SK-N-SH (cell line): ENCODE data around the gene SAG. TPM values are rescaled to one million over a fixed set of nuclear protein-coding genes. Genes with fewer than 3 reads are reported as not detected.

Experiments
- CTCF ChIA-PET: fragments of 300-600, 350-600 bp; formaldehyde crosslinking; extraction: SDS; loops from one replicate; lab custom pipeline; 2021; lab: Yijun Ruan, JAX
- POLR2A ChIA-PET: fragments of 350-600 bp; sonication (Branson Sonifier 250); formaldehyde crosslinking; extraction: SDS; loops from one replicate; lab custom pipeline; 2020; ENCODE audit warnings: antibody characterized with exemption, inconsistent platforms; lab: Yijun Ruan, JAX
- DNase-seq: peaks from one replicate; pipeline ENCODE4 v3.0.0; 2012
- H2AFZ ChIP-seq: fragments of 200-600 bp; sonication (generic); 2 replicates; pipeline ENCODE4 v1.8.1; 2016; ENCODE audit warnings: antibody characterized with exemption, mild to moderate bottlenecking, low read depth
- H3F3A ChIP-seq: fragments of 200-600 bp; sonication (generic); replicated peaks from 2 replicates; pipeline ENCODE3; 2016; ENCODE audit warnings: antibody characterized with exemption, mild to moderate bottlenecking; ENCODE audit not compliant: insufficient read depth
- H3K27ac ChIP-seq, 2 experiments: fragments of 200-500 bp in 1 of 2; fragments of 200-600 bp in 1 of 2; sonication (Bioruptor generic) in 1 of 2; sonication (generic), shearing (Covaris generic) in 1 of 2; 2 replicates each; pipeline versions ENCODE4 v1.5.1 to v1.6.1; 2014 to 2016; ENCODE audit warnings: low read depth in 2 of 2, inconsistent platforms in 1 of 2, low read length in 1 of 2, mild to moderate bottlenecking in 1 of 2, mixed read lengths in 1 of 2
- H3K27me3 ChIP-seq: fragments of 200-600 bp; sonication (generic), shearing (Covaris generic); 2 replicates; pipeline ENCODE4 v1.6.1; 2016; ENCODE audit warnings: mixed run types; ENCODE audit not compliant: insufficient read depth
- H3K36me3 ChIP-seq, 2 experiments: fragments of 200-500 bp in 1 of 2; fragments of 200-600 bp in 1 of 2; sonication (Bioruptor generic) in 1 of 2; sonication (generic) in 1 of 2; replicated peaks in 1 of 2; 2 replicates each; pipeline versions ENCODE3 to v1.5.1; 2014 to 2016; ENCODE audit warnings: low read length in 1 of 2, mild to moderate bottlenecking in 1 of 2; ENCODE audit not compliant: insufficient read depth in 2 of 2, control insufficient read depth in 1 of 2
- H3K4me1 ChIP-seq, 2 experiments: fragments of 200-500 bp in 1 of 2; fragments of 200-600 bp in 1 of 2; sonication (Bioruptor generic) in 1 of 2; sonication (generic), shearing (Covaris generic) in 1 of 2; 2 replicates each; pipeline versions ENCODE4 v1.5.1 to v1.6.1; 2014 to 2016; ENCODE audit warnings: low read depth in 1 of 2, low read length in 1 of 2, mixed run types in 1 of 2; ENCODE audit not compliant: insufficient read depth in 2 of 2, control insufficient read depth in 1 of 2
- H3K4me2 ChIP-seq: fragments of 200-600 bp; sonication (generic), shearing (Covaris generic); 2 replicates; pipeline ENCODE4 v1.6.1; 2017; ENCODE audit warnings: mixed run types
- H3K4me3 ChIP-seq, 2 experiments: fragments of 200-500 bp in 1 of 2; fragments of 200-600 bp in 1 of 2; sonication (Bioruptor generic) in 1 of 2; sonication (generic), shearing (Covaris generic) in 1 of 2; 2 replicates each; pipeline versions ENCODE4 v1.5.1 to v1.8.1; 2014 to 2016; ENCODE audit warnings: low read depth in 2 of 2, inconsistent platforms in 1 of 2, low read length in 1 of 2, mild to moderate bottlenecking in 1 of 2, mixed read lengths in 1 of 2, moderate library complexity in 1 of 2
- H3K79me2 ChIP-seq: fragments of 200-600 bp; sonication (generic); 2 replicates; pipeline ENCODE4 v1.8.1; 2017; ENCODE audit warnings: mild to moderate bottlenecking; ENCODE audit not compliant: insufficient read depth
- H3K9ac ChIP-seq: fragments of 200-600 bp; sonication (generic); 2 replicates; pipeline ENCODE4 v1.6.1; 2017; ENCODE audit warnings: mixed run types
- H3K9me2 ChIP-seq: fragments of 200-600 bp; sonication (generic); 2 replicates; pipeline ENCODE4 v1.6.1; 2017; ENCODE audit warnings: mixed run types
- H3K9me3 ChIP-seq: fragments of 200-600 bp; sonication (generic); 2 replicates; pipeline ENCODE4 v1.6.1; 2017; ENCODE audit warnings: mixed run types, mild to moderate bottlenecking, moderate library complexity
- H4K20me1 ChIP-seq: fragments of 200-600 bp; sonication (generic); 2 replicates; pipeline ENCODE4 v1.6.1; 2017; ENCODE audit warnings: mild to moderate bottlenecking, mixed run types; ENCODE audit not compliant: insufficient read depth
- CHD2 ChIP-seq: fragments of 150-350 bp; IDR thresholded peaks from 2 replicates; pipeline ENCODE4 v1.6.1; 2018; ENCODE audit warnings: low read length; ENCODE audit not compliant: partially characterized antibody
- ELF1 ChIP-seq: IDR thresholded peaks from 2 replicates; pipeline ENCODE4 v1.4.0; 2012
- JUND ChIP-seq: IDR thresholded peaks from 2 replicates; pipeline ENCODE4 v1.4.0; 2012
- NRF1 ChIP-seq: IDR thresholded peaks from 2 replicates; pipeline ENCODE4 v1.6.1; 2012; ENCODE audit warnings: low read depth, mild to moderate bottlenecking, low read length
- POLR2AphosphoS5 ChIP-seq: IDR thresholded peaks from 2 replicates; pipeline ENCODE4 v1.6.1; 2012; ENCODE audit warnings: low read depth, low read length
- RCOR1 ChIP-seq: fragments of 150-350 bp; IDR thresholded peaks from 2 replicates; pipeline ENCODE4 v1.6.1; 2017; ENCODE audit warnings: antibody characterized with exemption, low read length
- RFX5 ChIP-seq: IDR thresholded peaks from 2 replicates; pipeline ENCODE4 v1.6.1; 2012; ENCODE audit warnings: mild to moderate bottlenecking, improper control_type of control experiment, low read length
- SIN3A ChIP-seq: IDR thresholded peaks from 2 replicates; pipeline ENCODE4 v1.6.1; 2012; ENCODE audit warnings: low read depth, mild to moderate bottlenecking, low read length, moderate library complexity, borderline replicate concordance
- SMC3 ChIP-seq: IDR thresholded peaks from 2 replicates; pipeline ENCODE4 v1.6.1; 2012; ENCODE audit warnings: low read depth, low read length, improper control_type of control experiment
- TEAD4 ChIP-seq: IDR thresholded peaks from 2 replicates; pipeline ENCODE4 v1.4.0; 2012; ENCODE audit warnings: mild to moderate bottlenecking, borderline replicate concordance; ENCODE audit not compliant: insufficient read depth
- WGBS: methylation state at CpG from one replicate; pipeline ENCODE4 v1.1.6; 2017; ENCODE audit warnings: low lambda C conversion rate; 5-methylcytosine and 5-hydroxymethylcytosine counted together
- polyA plus RNA-seq, 3 experiments: library from polyadenylated mRNA; depleted of rRNA; stranded (reverse); fragments of >200 nt; gene quantifications; 2 replicates each; pipeline ENCODE4 v1.2.3, GENCODE V29; 2012
- TF ChIP-seq, protein P1 (sequence below): IDR thresholded peaks from 2 replicates; pipeline ENCODE4 v1.4.0; 2012; ENCODE audit warnings: low read depth, borderline replicate concordance
- TF ChIP-seq, protein P2 (sequence below): fragments of 150-350 bp; IDR thresholded peaks from 2 replicates; pipeline ENCODE4 v1.6.1; 2016; ENCODE audit warnings: mild to moderate bottlenecking, low read depth, low read length
- TF ChIP-seq, protein P3 (sequence below): fragments of 150-350 bp; IDR thresholded peaks from 2 replicates; pipeline ENCODE4 v1.6.1; 2017; ENCODE audit warnings: antibody characterized with exemption, low read length, low read depth, borderline replicate concordance
- TF ChIP-seq, protein P4 (sequence below): IDR thresholded peaks from 2 replicates; pipeline ENCODE4 v1.4.0; 2012; ENCODE audit warnings: low read depth
- TF ChIP-seq, protein P5 (sequence below): fragments of 200-600 bp; sonication (generic); IDR thresholded peaks from 2 replicates; pipeline ENCODE4 v1.6.1; 2017; ENCODE audit warnings: antibody characterized with exemption, mild to moderate bottlenecking, moderate library complexity

The SAG gene
- polyA plus RNA-seq, 1 of the 3 experiments (the other 2 are of a cell fraction), result not detected

DNA sequence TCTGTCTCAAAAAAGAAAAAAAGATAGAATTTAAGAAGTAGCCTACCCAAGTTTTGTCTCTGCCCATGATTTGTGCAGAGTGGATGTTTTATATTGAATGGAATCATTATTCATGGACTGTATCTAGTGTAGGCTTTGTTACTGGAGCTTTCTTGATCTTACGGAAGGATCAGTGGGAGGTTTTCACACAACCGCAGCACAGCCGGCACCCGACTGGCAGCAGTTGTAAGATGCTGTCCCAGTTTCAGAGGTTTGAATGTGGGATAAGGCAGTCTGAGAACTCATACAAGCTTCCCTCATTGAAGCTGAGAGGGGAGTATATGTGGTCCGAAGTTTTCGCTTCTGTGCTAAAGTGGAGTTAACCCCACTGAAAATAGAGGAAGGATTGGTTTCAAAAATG, 19.7 kb upstream of the SAG start (continued):
- TF ChIP-seq, protein P1, sequence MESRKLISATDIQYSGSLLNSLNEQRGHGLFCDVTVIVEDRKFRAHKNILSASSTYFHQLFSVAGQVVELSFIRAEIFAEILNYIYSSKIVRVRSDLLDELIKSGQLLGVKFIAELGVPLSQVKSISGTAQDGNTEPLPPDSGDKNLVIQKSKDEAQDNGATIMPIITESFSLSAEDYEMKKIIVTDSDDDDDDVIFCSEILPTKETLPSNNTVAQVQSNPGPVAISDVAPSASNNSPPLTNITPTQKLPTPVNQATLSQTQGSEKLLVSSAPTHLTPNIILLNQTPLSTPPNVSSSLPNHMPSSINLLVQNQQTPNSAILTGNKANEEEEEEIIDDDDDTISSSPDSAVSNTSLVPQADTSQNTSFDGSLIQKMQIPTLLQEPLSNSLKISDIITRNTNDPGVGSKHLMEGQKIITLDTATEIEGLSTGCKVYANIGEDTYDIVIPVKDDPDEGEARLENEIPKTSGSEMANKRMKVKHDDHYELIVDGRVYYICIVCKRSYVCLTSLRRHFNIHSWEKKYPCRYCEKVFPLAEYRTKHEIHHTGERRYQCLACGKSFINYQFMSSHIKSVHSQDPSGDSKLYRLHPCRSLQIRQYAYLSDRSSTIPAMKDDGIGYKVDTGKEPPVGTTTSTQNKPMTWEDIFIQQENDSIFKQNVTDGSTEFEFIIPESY, result no peak
- TF ChIP-seq RFX5 (no peak), NRF1 (no peak), SIN3A (no peak), POLR2AphosphoS5 (no peak), RCOR1 (no peak), JUND (no peak), ELF1 (no peak)
- TF ChIP-seq, protein P2, sequence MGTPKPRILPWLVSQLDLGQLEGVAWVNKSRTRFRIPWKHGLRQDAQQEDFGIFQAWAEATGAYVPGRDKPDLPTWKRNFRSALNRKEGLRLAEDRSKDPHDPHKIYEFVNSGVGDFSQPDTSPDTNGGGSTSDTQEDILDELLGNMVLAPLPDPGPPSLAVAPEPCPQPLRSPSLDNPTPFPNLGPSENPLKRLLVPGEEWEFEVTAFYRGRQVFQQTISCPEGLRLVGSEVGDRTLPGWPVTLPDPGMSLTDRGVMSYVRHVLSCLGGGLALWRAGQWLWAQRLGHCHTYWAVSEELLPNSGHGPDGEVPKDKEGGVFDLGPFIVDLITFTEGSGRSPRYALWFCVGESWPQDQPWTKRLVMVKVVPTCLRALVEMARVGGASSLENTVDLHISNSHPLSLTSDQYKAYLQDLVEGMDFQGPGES, result no peak
- TF ChIP-seq, protein P3, sequence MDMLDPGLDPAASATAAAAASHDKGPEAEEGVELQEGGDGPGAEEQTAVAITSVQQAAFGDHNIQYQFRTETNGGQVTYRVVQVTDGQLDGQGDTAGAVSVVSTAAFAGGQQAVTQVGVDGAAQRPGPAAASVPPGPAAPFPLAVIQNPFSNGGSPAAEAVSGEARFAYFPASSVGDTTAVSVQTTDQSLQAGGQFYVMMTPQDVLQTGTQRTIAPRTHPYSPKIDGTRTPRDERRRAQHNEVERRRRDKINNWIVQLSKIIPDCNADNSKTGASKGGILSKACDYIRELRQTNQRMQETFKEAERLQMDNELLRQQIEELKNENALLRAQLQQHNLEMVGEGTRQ, result no peak

DNA sequence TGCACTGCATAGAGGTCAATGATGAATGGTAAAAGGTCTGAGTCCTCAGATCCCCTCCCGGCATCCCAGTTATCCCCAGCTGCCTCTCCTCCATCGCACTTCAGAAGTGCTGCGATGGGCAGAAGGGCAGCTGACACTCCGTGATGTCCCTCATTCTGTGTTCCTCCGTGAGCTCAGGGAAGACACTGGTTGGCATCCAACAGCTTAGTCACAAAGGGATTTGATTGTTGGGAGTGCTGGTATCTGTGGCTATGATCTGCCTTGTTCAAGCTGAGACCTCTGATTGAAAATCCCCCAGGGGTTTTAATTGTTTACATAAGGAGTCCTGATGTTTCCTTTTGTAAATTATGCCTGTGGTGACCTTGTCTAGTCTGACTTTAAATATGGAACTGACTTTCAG, 19.0 kb upstream of the SAG start:
- no peak overlapping the region for H2AFZ ChIP-seq
- no peaks in the 10 kb centered on the region for H3K27me3 ChIP-seq
- no peak for DNase-seq
- ChIA-PET CTCF (interaction anchor here (1.0 to 1.5 kb wide), 2 partner anchors 9 to 65 kb away, joined by 3 read pairs; partner anchors contain the start of gene DGKD), POLR2A (no interaction called here)
- WGBS, result 84% methylated on average over 5 of the region's 5 CpGs
- H3K4me3 ChIP-seq, result no peak overlapping the region
- no peak overlapping the region for H3K27ac ChIP-seq
- no peaks in the 10 kb centered on the region for H3K9me2 ChIP-seq
- no peaks in the 10 kb centered on the region for H4K20me1 ChIP-seq
- H3K36me3 ChIP-seq, result peaks cover 45 to 71% of the 10 kb centered on the region in 2 experiments
- H3K9me3 ChIP-seq, result no peaks in the 10 kb centered on the region
- no peaks in the 10 kb centered on the region for H3K79me2 ChIP-seq
- no peak overlapping the region for H3K4me2 ChIP-seq
- TF ChIP-seq, protein P4, sequence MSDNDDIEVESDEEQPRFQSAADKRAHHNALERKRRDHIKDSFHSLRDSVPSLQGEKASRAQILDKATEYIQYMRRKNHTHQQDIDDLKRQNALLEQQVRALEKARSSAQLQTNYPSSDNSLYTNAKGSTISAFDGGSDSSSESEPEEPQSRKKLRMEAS, result no peak
- TF ChIP-seq TEAD4 (no peak), SIN3A (no peak), JUND (no peak), CHD2 (no peak), SMC3 (no peak)
- TF ChIP-seq, protein P5, sequence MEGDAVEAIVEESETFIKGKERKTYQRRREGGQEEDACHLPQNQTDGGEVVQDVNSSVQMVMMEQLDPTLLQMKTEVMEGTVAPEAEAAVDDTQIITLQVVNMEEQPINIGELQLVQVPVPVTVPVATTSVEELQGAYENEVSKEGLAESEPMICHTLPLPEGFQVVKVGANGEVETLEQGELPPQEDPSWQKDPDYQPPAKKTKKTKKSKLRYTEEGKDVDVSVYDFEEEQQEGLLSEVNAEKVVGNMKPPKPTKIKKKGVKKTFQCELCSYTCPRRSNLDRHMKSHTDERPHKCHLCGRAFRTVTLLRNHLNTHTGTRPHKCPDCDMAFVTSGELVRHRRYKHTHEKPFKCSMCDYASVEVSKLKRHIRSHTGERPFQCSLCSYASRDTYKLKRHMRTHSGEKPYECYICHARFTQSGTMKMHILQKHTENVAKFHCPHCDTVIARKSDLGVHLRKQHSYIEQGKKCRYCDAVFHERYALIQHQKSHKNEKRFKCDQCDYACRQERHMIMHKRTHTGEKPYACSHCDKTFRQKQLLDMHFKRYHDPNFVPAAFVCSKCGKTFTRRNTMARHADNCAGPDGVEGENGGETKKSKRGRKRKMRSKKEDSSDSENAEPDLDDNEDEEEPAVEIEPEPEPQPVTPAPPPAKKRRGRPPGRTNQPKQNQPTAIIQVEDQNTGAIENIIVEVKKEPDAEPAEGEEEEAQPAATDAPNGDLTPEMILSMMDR, result no peak
- no peaks in the 10 kb centered on the region for H3F3A ChIP-seq
- no peak overlapping the region for H3K9ac ChIP-seq
- peaks cover 7 to 8% of the 10 kb centered on the region in 2 experiments; a peak in 1 of 4 replicates for H3K4me1 ChIP-seq
